ENCODE results near the gene AREG. TPM values are rescaled to one million over a fixed set of nuclear protein-coding genes. Genes with fewer than 3 reads are reported as not detected.

AREG gene
- total and polyA plus RNA-seq, 9 of the 15 experiments (the other 6 are each of a cell fraction or from before 2014, with no cell fraction given), result 1.4 to 7.7 (median 5.4) TPM

- Histone ChIP-seq H3K79me2 (ENCODE audit: control insufficient read depth, insufficient read depth, low read length) (no peaks in the 10 kb centered on the region), H3K36me3 (ENCODE audit: control insufficient read depth, insufficient read depth, low read length) (no peaks in the 10 kb centered on the region), H3K27ac (ENCODE audit: extremely low read depth, low read depth, low read length) (no peak overlapping the region), H4K20me1 (replicated peaks; ENCODE audit: control insufficient read depth, insufficient read depth, low read length) (no peaks in the 10 kb centered on the region), H2AFZ (ENCODE audit: low read depth, low read length) (peak overlapping the region; percentile 19; the same call in 1 of the 2 replicates), H3K4me1 (replicated peaks in 1 of 2; ENCODE audit: control insufficient read depth in 2 of 2, insufficient read depth in 2 of 2, low read length in 2 of 2) (peaks cover 0 to 9% of the 10 kb centered on the region in 2 experiments; a peak in 2 of 5 replicates), H3K4me3 (no peak overlapping the region), H3K9me1 (ENCODE audit: control insufficient read depth, insufficient read depth, low read length) (no peaks in the 10 kb centered on the region), H3K9me3 (replicated peaks; ENCODE audit: control insufficient read depth, insufficient read depth, low read depth, low read length) (no peaks in the 10 kb centered on the region), H3K27me3 (ENCODE audit: control insufficient read depth in 2 of 2, insufficient read depth in 2 of 2, low read length in 2 of 2) (no peaks in the 10 kb centered on the region), H3K4me2 (ENCODE audit: insufficient read depth, low read length) (no peak overlapping the region), H3K9ac (ENCODE audit: insufficient read depth in 1 of 2, low read depth in 2 of 2, low read length in 2 of 2) (no peak overlapping the region)
- ATAC-seq (no peak), FAIRE-seq (no peak), DNase-seq (ENCODE audit: extremely low read depth in 1 of 4, low spot score in 3 of 4) (no peak)
- CTCF ChIA-PET (ENCODE audit: low intra/inter-chr PET ratio), result no interaction called here
- POLR2A ChIA-PET, result no interaction called here
- BruUV-seq (replicated peaks), result no TSS peak
- intact Hi-C loops (cut with micrococcal nuclease) (no loop called here), in situ Hi-C loops (cut with MboI) (no loop called here)
- WGBS (ENCODE audit: insufficient coverage, low coverage, missing lambda C conversion rate), result 33% methylated on average over 6 of the region's 6 CpGs
- no peak for TF ChIP-seq OTX1 (CRISPR knock-in tag; IDR thresholded peaks at IDR 0.05)
- TF ChIP-seq CBFA2T3 (IDR thresholded peaks at IDR 0.05), result no peak
- TF ChIP-seq ZNF165 (CRISPR knock-in tag; IDR thresholded peaks at IDR 0.05; ENCODE audit: borderline replicate concordance), result no peak
- no peak for TF ChIP-seq VEZF1 (CRISPR knock-in tag; IDR thresholded peaks at IDR 0.05)
- TF ChIP-seq KAT8 (IDR thresholded peaks at IDR 0.05; ENCODE audit: low read depth), result no peak
- no peak for TF ChIP-seq BDP1 (IDR thresholded peaks at IDR 0.05; ENCODE audit: insufficient read depth, insufficient read length)
- no peak for TF ChIP-seq ZNF699 (CRISPR knock-in tag; IDR thresholded peaks at IDR 0.05; ENCODE audit: insufficient replicate concordance)
- no peak for TF ChIP-seq ARNT (IDR thresholded peaks at IDR 0.05)
- no peak for TF ChIP-seq ZBTB26 (CRISPR knock-in tag; IDR thresholded peaks at IDR 0.05)
- no peak for TF ChIP-seq HBP1 (CRISPR knock-in tag; IDR thresholded peaks at IDR 0.05)
- TF ChIP-seq EP300 (IDR thresholded peaks at IDR 0.05; ENCODE audit: low read length), result no peak
- TF ChIP-seq ZNF583 (CRISPR knock-in tag; IDR thresholded peaks at IDR 0.05), result no peak
- TF ChIP-seq ZNF134 (CRISPR knock-in tag; conservative IDR thresholded peaks at IDR 0.05), result no peak
- TF ChIP-seq TAF9B (IDR thresholded peaks at IDR 0.05; ENCODE audit: partially characterized antibody), result no peak
- no peak for TF ChIP-seq ZNF239 (CRISPR knock-in tag; IDR thresholded peaks at IDR 0.05)
- no peak for TF ChIP-seq CREB1 (IDR thresholded peaks at IDR 0.05)
- no peak for TF ChIP-seq CREB1 (CRISPR knock-in tag; IDR thresholded peaks at IDR 0.05)
- no peak for TF ChIP-seq CREM (IDR thresholded peaks at IDR 0.05; ENCODE audit: low read depth)
- no peak for TF ChIP-seq MAFG (tag; conservative IDR thresholded peaks at IDR 0.05)
- TF ChIP-seq LCOR (CRISPR knock-in tag; IDR thresholded peaks at IDR 0.05), result no peak
- TF ChIP-seq IRF1 (CRISPR knock-in tag; IDR thresholded peaks at IDR 0.05; ENCODE audit: borderline replicate concordance), result no peak
- TF ChIP-seq HIVEP1 (CRISPR knock-in tag; IDR thresholded peaks at IDR 0.05), result no peak
Observed at GRCh38 chr4:74418063-74418670, 26.8 kb upstream of the AREG start.

Measured in K562 (cell line).